ENCODE measurements around the gene ZBTB7A.

The ZBTB7A gene

GRCh38 chr19:4066176-4066606, 508 bp downstream of the ZBTB7A start:
- no peak for DNase-seq

- peak; percentile 95 to 98 for DNase-seq
Observed at GRCh38 chr19:4065430-4066175, 1.1 kb downstream of the ZBTB7A start.

GRCh38 chr19:4064496-4065260, 2.0 kb downstream of the ZBTB7A start:
- DNase-seq: peak in 1 of 2 experiments; percentile 47

- no peak for DNase-seq
Observed at GRCh38 chr19:4064149-4064495, 2.6 kb downstream of the ZBTB7A start.

- DNase-seq: no peak
Observed at GRCh38 chr19:4063369-4064148, 3.1 kb downstream of the ZBTB7A start.

- DNase-seq: no peak
Observed at GRCh38 chr19:4062419-4063368, 4.0 kb downstream of the ZBTB7A start.

- DNase-seq: no peak
Observed at GRCh38 chr19:4061683-4062418, 4.8 kb downstream of the ZBTB7A start.

GRCh38 chr19:4061178-4061682, 5.5 kb downstream of the ZBTB7A start:
- DNase-seq: no peak

GRCh38 chr19:4060621-4061177, 6.0 kb downstream of the ZBTB7A start:
- no peak for DNase-seq

GRCh38 chr19:4059891-4060620, 6.6 kb downstream of the ZBTB7A start:
- DNase-seq: no peak

GRCh38 chr19:4059453-4059871, 7.2 kb downstream of the ZBTB7A start:
- DNase-seq: no peak

GRCh38 chr19:4058693-4059452, 7.8 kb downstream of the ZBTB7A start:
- DNase-seq: peak; percentile 49 to 83

GRCh38 chr19:4057931-4058692, 8.6 kb downstream of the ZBTB7A start:
- no peak for DNase-seq

- DNase-seq: no peak
Observed at GRCh38 chr19:4055209-4055552, 11.5 kb downstream of the ZBTB7A start.

GRCh38 chr19:4054441-4055208, 12.1 kb downstream of the ZBTB7A start:
- no peak for DNase-seq

- no peak for DNase-seq
Observed at GRCh38 chr19:4053423-4054324, 13.0 kb downstream of the ZBTB7A start.

GRCh38 chr19:4052993-4053422, 13.7 kb downstream of the ZBTB7A start:
- DNase-seq: no peak
